PC-3 (cell line): ENCODE results near the gene ASPRV1.

Experiments used
- EZH2 ChIP-seq: fragments of 300-600 bp; sonication (generic); IDR thresholded peaks from one replicate; pipeline ENCODE4 v1.6.1; 2017; ENCODE audit warnings: antibody characterized with exemption, mild to moderate bottlenecking, low read length; ENCODE audit not compliant: unreplicated experiment
- EZH2phosphoT487 ChIP-seq: fragments of 300-600 bp; sonication (generic); IDR thresholded peaks from 2 replicates; pipeline ENCODE4 v1.6.1; 2018; ENCODE audit warnings: mild to moderate bottlenecking, antibody characterized with exemption, low read length, borderline replicate concordance
- TF ChIP-seq, protein P1 (sequence below): fragments of 300-600 bp; sonication (generic); conservative IDR thresholded peaks from 2 replicates; pipeline ENCODE4 v1.5.1; 2017; ENCODE audit warnings: antibody characterized with exemption, low read depth, mild to moderate bottlenecking, low read length

- TF ChIP-seq EZH2 (no peak), EZH2phosphoT487 (no peak)
- TF ChIP-seq, protein P1, sequence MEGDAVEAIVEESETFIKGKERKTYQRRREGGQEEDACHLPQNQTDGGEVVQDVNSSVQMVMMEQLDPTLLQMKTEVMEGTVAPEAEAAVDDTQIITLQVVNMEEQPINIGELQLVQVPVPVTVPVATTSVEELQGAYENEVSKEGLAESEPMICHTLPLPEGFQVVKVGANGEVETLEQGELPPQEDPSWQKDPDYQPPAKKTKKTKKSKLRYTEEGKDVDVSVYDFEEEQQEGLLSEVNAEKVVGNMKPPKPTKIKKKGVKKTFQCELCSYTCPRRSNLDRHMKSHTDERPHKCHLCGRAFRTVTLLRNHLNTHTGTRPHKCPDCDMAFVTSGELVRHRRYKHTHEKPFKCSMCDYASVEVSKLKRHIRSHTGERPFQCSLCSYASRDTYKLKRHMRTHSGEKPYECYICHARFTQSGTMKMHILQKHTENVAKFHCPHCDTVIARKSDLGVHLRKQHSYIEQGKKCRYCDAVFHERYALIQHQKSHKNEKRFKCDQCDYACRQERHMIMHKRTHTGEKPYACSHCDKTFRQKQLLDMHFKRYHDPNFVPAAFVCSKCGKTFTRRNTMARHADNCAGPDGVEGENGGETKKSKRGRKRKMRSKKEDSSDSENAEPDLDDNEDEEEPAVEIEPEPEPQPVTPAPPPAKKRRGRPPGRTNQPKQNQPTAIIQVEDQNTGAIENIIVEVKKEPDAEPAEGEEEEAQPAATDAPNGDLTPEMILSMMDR = no peak
Observed at GRCh38 chr2:69937968-69938367, 23.5 kb downstream of the ASPRV1 start.
